ENCODE measurements around the gene BORCS5. TPM values are rescaled to one million over a fixed set of nuclear protein-coding genes. Genes with fewer than 3 reads are reported as not detected.

BORCS5 gene
- total and polyA plus RNA-seq, 2 of the 4 experiments (the other 2 are of a cell fraction), result 14.4 to 18.3 TPM

DNA sequence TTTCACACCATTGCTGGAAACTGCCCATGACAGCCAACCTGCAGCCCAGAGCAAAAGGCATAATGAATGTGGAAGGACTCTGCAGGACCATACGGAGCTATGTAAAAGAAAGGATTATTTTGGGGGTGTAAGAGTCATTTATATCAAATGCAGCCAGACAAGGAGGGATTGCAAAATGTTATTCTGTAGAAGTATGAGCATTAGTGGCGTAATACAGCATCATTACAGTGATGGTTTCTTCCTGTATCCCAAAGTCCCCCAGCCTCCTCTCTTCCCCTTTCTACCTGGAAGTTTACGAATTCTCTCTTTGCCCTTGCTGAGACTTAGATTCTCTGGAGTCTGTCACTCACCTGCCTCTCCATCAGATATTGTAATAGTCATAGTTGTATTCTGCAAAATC is 89.9 kb downstream of the BORCS5 start:
- TF ChIP-seq MAFK (IDR thresholded peaks at IDR 0.05; ENCODE audit: low read depth, low read length) (no peak), CEBPB (IDR thresholded peaks at IDR 0.05; ENCODE audit: low read depth, low read length) (0 out of 2 replicates have a peak, but pooled peaks have one; percentile 29), MAZ (IDR thresholded peaks at IDR 0.05; ENCODE audit: borderline replicate concordance, low read depth, low read length) (no peak)
- TF ChIP-seq, protein P1, sequence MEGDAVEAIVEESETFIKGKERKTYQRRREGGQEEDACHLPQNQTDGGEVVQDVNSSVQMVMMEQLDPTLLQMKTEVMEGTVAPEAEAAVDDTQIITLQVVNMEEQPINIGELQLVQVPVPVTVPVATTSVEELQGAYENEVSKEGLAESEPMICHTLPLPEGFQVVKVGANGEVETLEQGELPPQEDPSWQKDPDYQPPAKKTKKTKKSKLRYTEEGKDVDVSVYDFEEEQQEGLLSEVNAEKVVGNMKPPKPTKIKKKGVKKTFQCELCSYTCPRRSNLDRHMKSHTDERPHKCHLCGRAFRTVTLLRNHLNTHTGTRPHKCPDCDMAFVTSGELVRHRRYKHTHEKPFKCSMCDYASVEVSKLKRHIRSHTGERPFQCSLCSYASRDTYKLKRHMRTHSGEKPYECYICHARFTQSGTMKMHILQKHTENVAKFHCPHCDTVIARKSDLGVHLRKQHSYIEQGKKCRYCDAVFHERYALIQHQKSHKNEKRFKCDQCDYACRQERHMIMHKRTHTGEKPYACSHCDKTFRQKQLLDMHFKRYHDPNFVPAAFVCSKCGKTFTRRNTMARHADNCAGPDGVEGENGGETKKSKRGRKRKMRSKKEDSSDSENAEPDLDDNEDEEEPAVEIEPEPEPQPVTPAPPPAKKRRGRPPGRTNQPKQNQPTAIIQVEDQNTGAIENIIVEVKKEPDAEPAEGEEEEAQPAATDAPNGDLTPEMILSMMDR (conservative IDR thresholded peaks at IDR 0.05; ENCODE audit: low read depth, low read length), result no peak
- H3K23ac ChIP-seq (ENCODE audit: low read depth, low read length), result no peak overlapping the region
- H2BK15ac ChIP-seq (ENCODE audit: low read depth, low read length), result no peak overlapping the region
- H3K56ac ChIP-seq (ENCODE audit: extremely low read depth, insufficient read depth, low read length), result no peak overlapping the region
- no peaks in the 10 kb centered on the region for H3K36me3 ChIP-seq (ENCODE audit: control insufficient read depth, insufficient read depth, low read length)
- dilution Hi-C loops (cut with HindIII; ENCODE audit: low sequenced_read_pairs, unreplicated experiment), result no loop called here
- H2AK5ac ChIP-seq (ENCODE audit: low read depth, low read length), result no peak overlapping the region
- no peak overlapping the region for H3K14ac ChIP-seq (replicated peaks; ENCODE audit: low read depth, low read length)
- no peak overlapping the region for H4K8ac ChIP-seq (ENCODE audit: low read depth in 2 of 2, low read length in 2 of 2)
- no peak for ATAC-seq (ENCODE audit: low read depth)
- H3K9me1 ChIP-seq (ENCODE audit: insufficient read depth, low read length), result peaks cover 3% of the 10 kb centered on the region; the same call in 1 of the 2 replicates
- no peak overlapping the region for H3K4me2 ChIP-seq (ENCODE audit: low read depth, low read length)
- no peak overlapping the region for H4K5ac ChIP-seq (ENCODE audit: low read depth, low read length)
- BruUV-seq (replicated peaks), result no TSS peak
- ChIA-PET CTCF (interaction anchor here (0.7 kb wide), 1 partner anchor 352 kb away, joined by 4 read pairs; no protein-coding TSS in a partner anchor), POLR2A (ENCODE audit: unreplicated experiment) (no interaction called here)
- no peaks in the 10 kb centered on the region for H3K27me3 ChIP-seq (ENCODE audit: control insufficient read depth, insufficient read depth, low read length)
- H3K4me1 ChIP-seq (ENCODE audit: control insufficient read depth, insufficient read depth, low read length), result peaks cover 17% of the 10 kb centered on the region
- no peak overlapping the region for H3K4me3 ChIP-seq (ENCODE audit: insufficient read depth, low read depth, low read length)
- H2AK9ac ChIP-seq (replicated peaks; ENCODE audit: low read depth, low read length, poor library complexity), result no peak overlapping the region
- DNase-seq, result no peak
- no peak overlapping the region for H3K27ac ChIP-seq (ENCODE audit: insufficient read depth, low read length)
- H3K4ac ChIP-seq (ENCODE audit: low read depth, low read length), result no peak overlapping the region
- H2BK120ac ChIP-seq (ENCODE audit: low read depth, low read length), result no peak overlapping the region
- H4K91ac ChIP-seq (ENCODE audit: insufficient read depth, low read depth, low read length), result no peak overlapping the region
- in situ Hi-C loops (cut with MboI; ENCODE audit: low sequenced_read_pairs), result no loop called here
- H3K9ac ChIP-seq (ENCODE audit: low read depth, low read length), result no peak overlapping the region
- H2BK20ac ChIP-seq (ENCODE audit: low read depth, low read length), result no peak overlapping the region
- peaks cover 0 to 9% of the 10 kb centered on the region in 2 experiments; a peak in 1 of 4 replicates for H3K79me1 ChIP-seq (ENCODE audit: low read depth in 1 of 2, low read length in 2 of 2)
- no peaks in the 10 kb centered on the region for H3K9me3 ChIP-seq (ENCODE audit: control insufficient read depth, insufficient read depth, low read length)
- no peaks in the 10 kb centered on the region for H4K20me1 ChIP-seq (ENCODE audit: insufficient read depth, low read length)
- H2AFZ ChIP-seq (replicated peaks; ENCODE audit: low read length, poor library complexity), result no peak overlapping the region
- intact Hi-C loops (cut with micrococcal nuclease), result no loop called here
- H2BK5ac ChIP-seq (ENCODE audit: low read depth, low read length, poor library complexity, severe bottlenecking), result no peak overlapping the region
- no CpG with 5 or more reads among the region's 3 CpGs for WGBS, 2 experiments (ENCODE audit: extremely low coverage in 2 of 2, insufficient read length in 1 of 2)
- H3K18ac ChIP-seq (ENCODE audit: low read depth, low read length), result no peak overlapping the region

Data from IMR-90 (cell line).